ENCODE measurements around the gene RFC5.

DNA sequence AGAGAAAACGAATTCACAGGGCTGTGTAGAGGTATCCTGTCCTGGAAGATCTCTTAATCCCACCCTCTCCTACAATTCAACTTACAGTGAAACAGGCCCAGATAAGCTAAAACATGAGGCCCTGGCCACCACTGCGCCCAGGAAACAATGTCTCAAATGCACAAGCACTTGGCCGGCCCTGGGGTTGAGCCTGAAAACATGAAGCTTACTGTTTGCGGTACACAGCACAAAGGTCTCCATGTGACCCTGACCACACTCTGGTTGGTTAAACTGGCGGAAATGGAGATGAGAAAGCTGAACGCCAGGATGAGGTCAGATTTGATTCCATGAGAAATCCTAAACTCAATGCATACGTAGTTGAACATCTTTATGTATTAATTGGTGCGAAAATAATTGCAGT, 28.1 kb downstream of the RFC5 start:
- TF ChIP-seq SP1 (IDR thresholded peaks at IDR 0.05) (no peak), NFRKB (IDR thresholded peaks at IDR 0.05) (no peak), TARDBP (IDR thresholded peaks at IDR 0.05) (no peak), FOXM1 (IDR thresholded peaks at IDR 0.05; ENCODE audit: borderline replicate concordance) (no peak), ZNF384 (IDR thresholded peaks at IDR 0.05) (no peak), SUZ12 (IDR thresholded peaks at IDR 0.05) (no peak), ELF4 (IDR thresholded peaks at IDR 0.05) (no peak), BHLHE40 (IDR thresholded peaks at IDR 0.05; ENCODE audit: borderline replicate concordance) (no peak), FOXA1 (IDR thresholded peaks at IDR 0.05) (no peak), FOXK2 (IDR thresholded peaks at IDR 0.05) (no peak), PKNOX1 (IDR thresholded peaks at IDR 0.05) (no peak)
